Measurements from ENCODE around the gene TFAP2A.

The TFAP2A gene

GRCh38 chr6:10382322-10382721, 32.6 kb downstream of the TFAP2A start:
- peak; percentile 8 for DNase-seq

- no peak for DNase-seq
Measured at GRCh38 chr6:10381830-10382208, 33.1 kb downstream of the TFAP2A start.

- DNase-seq: peak; percentile 7
Measured at GRCh38 chr6:10381133-10381829, 33.6 kb downstream of the TFAP2A start.

- no peak for DNase-seq
Measured at GRCh38 chr6:10375391-10375969, 39.4 kb downstream of the TFAP2A start.

- DNase-seq: no peak
Measured at GRCh38 chr6:10373642-10374359, 41.1 kb downstream of the TFAP2A start.

- DNase-seq: no peak
Measured at GRCh38 chr6:10369896-10370295, 45.0 kb downstream of the TFAP2A start.

GRCh38 chr6:10368861-10369260, 46.0 kb downstream of the TFAP2A start:
- no peak for DNase-seq

GRCh38 chr6:10363911-10364310, 51.0 kb downstream of the TFAP2A start:
- no peak for DNase-seq

GRCh38 chr6:10362300-10362699, 52.6 kb downstream of the TFAP2A start:
- DNase-seq: no peak

GRCh38 chr6:10361428-10361827, 53.4 kb downstream of the TFAP2A start:
- no peak for DNase-seq

- no peak for DNase-seq
Measured at GRCh38 chr6:10359581-10359980, 55.3 kb downstream of the TFAP2A start.

- peak; percentile 2 for DNase-seq
Measured at GRCh38 chr6:10355115-10355702, 59.7 kb downstream of the TFAP2A start.

- DNase-seq: no peak
Measured at GRCh38 chr6:10351791-10352190, 63.1 kb downstream of the TFAP2A start.

GRCh38 chr6:10350720-10351119, 64.2 kb downstream of the TFAP2A start:
- DNase-seq: no peak

- no peak for DNase-seq
Measured at GRCh38 chr6:10347561-10348327, 67.1 kb downstream of the TFAP2A start.
